ENCODE measurements around the gene JARID2.
"Not testable (repeated sequence)": the region's sequence is repeated elsewhere in the genome, so short reads cannot be mapped to it uniquely, and the experiment has no call there.

The JARID2 gene

DNA sequence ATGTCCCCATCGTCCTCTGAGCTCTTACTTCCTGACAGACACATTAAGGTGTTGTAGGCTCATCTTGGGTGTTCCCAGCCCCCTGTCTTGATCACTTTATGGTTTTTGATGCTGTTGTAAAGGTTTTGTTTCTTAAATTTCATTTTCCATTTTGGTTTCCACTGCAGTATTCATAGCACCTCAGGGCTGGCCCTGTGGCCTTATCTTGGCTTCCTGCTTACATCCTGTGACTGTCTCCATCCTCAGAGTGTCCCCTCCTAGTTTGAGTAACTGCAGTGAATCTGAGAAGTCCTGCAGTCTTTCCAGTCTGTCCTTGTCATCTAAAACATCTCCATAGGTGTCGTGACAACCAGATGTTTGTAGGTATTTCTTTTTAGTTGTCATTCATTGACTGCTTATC lies 50.9 kb downstream of the JARID2 start:
- Histone ChIP-seq H2AK5ac (ENCODE audit: low read length, severe bottlenecking) (no peak overlapping the region), H3K18ac (ENCODE audit: low read depth in 1 of 2, low read length in 2 of 2) (no peak overlapping the region)

GRCh38 chr6:15297167-15297566 lies 51.3 kb downstream of the JARID2 start:
- not testable (repeated sequence) for H2BK12ac ChIP-seq (ENCODE audit: low read length in 2 of 2); H3K4ac ChIP-seq (ENCODE audit: low read depth in 1 of 2, low read length in 2 of 2); H3K27ac ChIP-seq (ENCODE audit: low read length, poor library complexity, severe bottlenecking); H3K4me2 ChIP-seq (ENCODE audit: low read length, poor library complexity, severe bottlenecking); H2AFZ ChIP-seq (ENCODE audit: low read depth, low read length); H2BK5ac ChIP-seq (ENCODE audit: low read depth, low read length, poor library complexity, severe bottlenecking); H2AK5ac ChIP-seq (ENCODE audit: low read length, severe bottlenecking); DNase-seq; H3K4me1 ChIP-seq (ENCODE audit: control insufficient read depth, insufficient read depth, low read depth, low read length); H3K23ac ChIP-seq (ENCODE audit: low read length in 2 of 2); H3K4me3 ChIP-seq (ENCODE audit: insufficient read depth in 1 of 2, low read depth in 1 of 2, low read length in 2 of 2); H2BK120ac ChIP-seq (ENCODE audit: low read depth, low read length); H4K8ac ChIP-seq (ENCODE audit: low read length); H2BK15ac ChIP-seq (ENCODE audit: low read depth, poor library complexity, severe bottlenecking); H3K9ac ChIP-seq (ENCODE audit: low read length); H4K91ac ChIP-seq (ENCODE audit: low read length); H3K27me3 ChIP-seq (ENCODE audit: control insufficient read depth in 1 of 2, insufficient read depth in 1 of 2, low read length in 2 of 2); H3K14ac ChIP-seq (ENCODE audit: low read length in 2 of 2); H3K36me3 ChIP-seq (ENCODE audit: control insufficient read depth in 1 of 2, insufficient read depth in 2 of 2, low read depth in 1 of 2, low read length in 2 of 2); H3K9me3 ChIP-seq (ENCODE audit: control insufficient read depth, low read length); H3K18ac ChIP-seq (ENCODE audit: low read depth in 1 of 2, low read length in 2 of 2)
- 100% methylated on average over 6 of the region's 12 CpGs for WGBS
- peaks cover 44% of the 10 kb centered on the region for H3K79me1 ChIP-seq (replicated peaks; ENCODE audit: low read length, poor library complexity, severe bottlenecking)

More for the DNA sequence above, 50.9 kb downstream of the JARID2 start:
- Histone ChIP-seq H2BK12ac (ENCODE audit: low read length in 2 of 2) (no peak overlapping the region), H3K9ac (ENCODE audit: low read length) (no peak overlapping the region), H3K23ac (ENCODE audit: low read length in 2 of 2) (no peak overlapping the region), H4K91ac (ENCODE audit: low read length) (no peak overlapping the region), H3K27ac (ENCODE audit: low read length, poor library complexity, severe bottlenecking) (no peak overlapping the region), H2BK120ac (ENCODE audit: low read depth, low read length) (no peak overlapping the region), H3K4me1 (ENCODE audit: control insufficient read depth, insufficient read depth, low read depth, low read length) (peaks cover 4% of the 10 kb centered on the region), H3K4ac (ENCODE audit: low read depth in 1 of 2, low read length in 2 of 2) (no peak overlapping the region), H3K36me3 (ENCODE audit: control insufficient read depth in 1 of 2, insufficient read depth in 2 of 2, low read depth in 1 of 2, low read length in 2 of 2) (peaks cover 0 to 2% of the 10 kb centered on the region in 2 experiments), H3K14ac (ENCODE audit: low read length in 2 of 2) (no peak overlapping the region), H2BK5ac (ENCODE audit: low read depth, low read length, poor library complexity, severe bottlenecking) (no peak overlapping the region), H3K79me1 (replicated peaks; ENCODE audit: low read length, poor library complexity, severe bottlenecking) (peaks cover 45% of the 10 kb centered on the region), H2AFZ (ENCODE audit: low read depth, low read length) (no peak overlapping the region), H3K9me3 (ENCODE audit: control insufficient read depth, low read length) (no peaks in the 10 kb centered on the region), H3K4me3 (ENCODE audit: insufficient read depth in 1 of 2, low read depth in 1 of 2, low read length in 2 of 2) (no peak overlapping the region), H4K8ac (ENCODE audit: low read length) (no peak overlapping the region), H2BK15ac (ENCODE audit: low read depth, poor library complexity, severe bottlenecking) (no peak overlapping the region), H3K27me3 (ENCODE audit: control insufficient read depth in 1 of 2, insufficient read depth in 1 of 2, low read length in 2 of 2) (no peaks in the 10 kb centered on the region), H3K4me2 (ENCODE audit: low read length, poor library complexity, severe bottlenecking) (no peak overlapping the region)
- DNase-seq, result no peak
- WGBS, result 89% methylated on average over 1 of the region's 2 CpGs

DNA sequence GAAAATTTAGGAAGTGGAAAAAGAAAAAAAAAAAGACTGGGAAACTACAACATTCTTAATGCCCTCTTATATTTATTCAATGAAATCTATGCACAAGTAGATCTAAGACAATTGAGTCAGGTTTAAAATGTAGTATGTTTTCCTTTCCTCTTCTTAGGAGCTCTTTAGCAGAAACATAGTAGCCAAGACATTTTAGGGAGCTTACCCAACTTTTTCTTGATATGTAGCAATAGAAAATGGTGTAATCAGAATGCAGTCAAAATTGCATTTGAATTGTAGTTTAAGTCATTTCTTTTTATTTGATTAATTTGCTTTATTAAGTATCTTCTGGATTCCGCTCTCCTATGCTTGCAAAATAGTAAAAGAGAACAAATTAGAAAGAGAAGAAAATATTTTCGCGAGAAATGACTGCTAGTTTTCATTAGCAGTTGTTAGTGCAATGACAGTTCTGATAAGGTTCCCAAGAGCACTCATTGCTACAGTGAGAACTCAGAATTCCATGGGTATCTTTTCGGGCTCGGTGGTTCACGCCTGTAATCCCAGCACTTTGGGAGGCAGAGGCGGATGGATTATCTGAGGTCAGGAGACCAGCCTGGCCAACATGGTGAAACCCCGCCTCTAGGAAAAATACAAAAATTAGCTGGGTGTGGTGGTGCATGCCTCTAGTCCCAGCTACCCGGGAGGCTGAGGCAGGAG lies 52.2 kb downstream of the JARID2 start:
- Histone ChIP-seq H2AK5ac (ENCODE audit: low read length, severe bottlenecking) (no peak overlapping the region), H3K27me3 (ENCODE audit: control insufficient read depth in 1 of 2, insufficient read depth in 1 of 2, low read length in 2 of 2) (no peaks in the 10 kb centered on the region), H3K18ac (ENCODE audit: low read depth in 1 of 2, low read length in 2 of 2) (no peak overlapping the region), H4K8ac (ENCODE audit: low read length) (no peak overlapping the region), H2BK12ac (ENCODE audit: low read length in 2 of 2) (no peak overlapping the region), H3K9ac (ENCODE audit: low read length) (no peak overlapping the region), H3K79me1 (replicated peaks; ENCODE audit: low read length, poor library complexity, severe bottlenecking) (peaks cover 39% of the 10 kb centered on the region), H4K91ac (ENCODE audit: low read length) (no peak overlapping the region), H3K14ac (ENCODE audit: low read length in 2 of 2) (no peak overlapping the region), H3K4me3 (ENCODE audit: insufficient read depth in 1 of 2, low read depth in 1 of 2, low read length in 2 of 2) (no peak overlapping the region), H3K36me3 (ENCODE audit: control insufficient read depth in 1 of 2, insufficient read depth in 2 of 2, low read depth in 1 of 2, low read length in 2 of 2) (peaks cover 0 to 2% of the 10 kb centered on the region in 2 experiments), H3K4ac (ENCODE audit: low read depth in 1 of 2, low read length in 2 of 2) (no peak overlapping the region), H3K4me1 (ENCODE audit: control insufficient read depth, insufficient read depth, low read depth, low read length) (peaks cover 4% of the 10 kb centered on the region), H3K27ac (ENCODE audit: low read length, poor library complexity, severe bottlenecking) (no peak overlapping the region), H3K23ac (ENCODE audit: low read length in 2 of 2) (no peak overlapping the region), H2BK15ac (ENCODE audit: low read depth, poor library complexity, severe bottlenecking) (no peak overlapping the region), H2BK5ac (ENCODE audit: low read depth, low read length, poor library complexity, severe bottlenecking) (no peak overlapping the region), H2BK120ac (ENCODE audit: low read depth, low read length) (no peak overlapping the region), H3K4me2 (ENCODE audit: low read length, poor library complexity, severe bottlenecking) (no peak overlapping the region), H2AFZ (ENCODE audit: low read depth, low read length) (no peak overlapping the region), H3K9me3 (ENCODE audit: control insufficient read depth, low read length) (no peaks in the 10 kb centered on the region)
- no peak for DNase-seq
- WGBS, result 94% methylated on average over 9 of the region's 9 CpGs

GRCh38 chr6:15299430-15300131 lies 53.7 kb downstream of the JARID2 start:
- Histone ChIP-seq H4K91ac (ENCODE audit: low read length) (no peak overlapping the region), H3K9me3 (ENCODE audit: control insufficient read depth, low read length) (no peaks in the 10 kb centered on the region), H3K27me3 (ENCODE audit: control insufficient read depth in 1 of 2, insufficient read depth in 1 of 2, low read length in 2 of 2) (no peaks in the 10 kb centered on the region), H3K4ac (ENCODE audit: low read depth in 1 of 2, low read length in 2 of 2) (peak overlapping the region in 1 of 2 experiments; percentile 67), H3K36me3 (ENCODE audit: control insufficient read depth in 1 of 2, insufficient read depth in 2 of 2, low read depth in 1 of 2, low read length in 2 of 2) (no peaks in the 10 kb centered on the region), H3K18ac (ENCODE audit: low read depth in 1 of 2, low read length in 2 of 2) (peak overlapping the region in 1 of 2 experiments; percentile 18), H3K4me1 (ENCODE audit: control insufficient read depth, insufficient read depth, low read depth, low read length) (peaks cover 4% of the 10 kb centered on the region), H2BK12ac (ENCODE audit: low read length in 2 of 2) (no peak overlapping the region), H2BK120ac (ENCODE audit: low read depth, low read length) (no peak overlapping the region), H3K79me1 (replicated peaks; ENCODE audit: low read length, poor library complexity, severe bottlenecking) (peaks cover 34% of the 10 kb centered on the region), H3K27ac (ENCODE audit: low read length, poor library complexity, severe bottlenecking) (no peak overlapping the region), H3K9ac (ENCODE audit: low read length) (no peak overlapping the region), H3K4me2 (ENCODE audit: low read length, poor library complexity, severe bottlenecking) (no peak overlapping the region), H2AK5ac (ENCODE audit: low read length, severe bottlenecking) (peak overlapping the region; percentile 78), H3K23ac (ENCODE audit: low read length in 2 of 2) (no peak overlapping the region), H2BK5ac (ENCODE audit: low read depth, low read length, poor library complexity, severe bottlenecking) (no peak overlapping the region), H2AFZ (ENCODE audit: low read depth, low read length) (no peak overlapping the region), H2BK15ac (ENCODE audit: low read depth, poor library complexity, severe bottlenecking) (no peak overlapping the region), H3K4me3 (ENCODE audit: insufficient read depth in 1 of 2, low read depth in 1 of 2, low read length in 2 of 2) (no peak overlapping the region), H3K14ac (ENCODE audit: low read length in 2 of 2) (no peak overlapping the region), H4K8ac (ENCODE audit: low read length) (no peak overlapping the region)
- WGBS, result 66% methylated on average over 8 of the region's 8 CpGs
- DNase-seq, result no peak

Measured in mesenchymal stem cell (in vitro differentiated cells and primary cell).